HepG2 (cell line): ENCODE measurements around the gene PLD3. TPM values are rescaled to one million over a fixed set of nuclear protein-coding genes. Genes with fewer than 3 reads are reported as not detected.

ENCODE experiments used
- ATAC-seq: fragments of 200-7000 bp; cut with Tn5 transposase; 3 replicates; pipeline ENCODE4 v1.9.1; 2020; ENCODE audit warnings: mild to moderate bottlenecking, moderate library complexity
- BruUV-seq: library from RNA; stranded (reverse); fragments of 400-500 nt; replicated peaks from 2 replicates; lab custom pipeline; 2021; lab: Mats Ljungman, UMichigan
- CTCF ChIA-PET: fragments of 300-600 bp; formaldehyde crosslinking; extraction: SDS; loops from one replicate; lab custom pipeline; 2021; ENCODE audit warnings: low total read pairs, inconsistent platforms, low intra/inter-chr PET ratio; lab: Yijun Ruan, JAX
- POLR2A ChIA-PET: fragments of 350-600 bp; sonication (Branson Sonifier 250); formaldehyde crosslinking; loops from one replicate; lab custom pipeline; 2020; ENCODE audit warnings: antibody characterized with exemption, inconsistent platforms; lab: Yijun Ruan, JAX
- DNase-seq: peaks from one replicate; pipeline ENCODE4 v3.0.0-alpha.2; 2015; ENCODE audit warnings: low spot score
- FAIRE-seq: peaks from 3 replicates; lab custom pipeline; 2011; peaks lifted over from hg19 to GRCh38; lab: Jason Lieb, UNC
- H2AFZ ChIP-seq: one replicate; pipeline ENCODE4 v1.6.1; 2011; ENCODE audit warnings: low read length, inconsistent platforms
- H3K27ac ChIP-seq: fragments of 300-600 bp; 3 replicates; pipeline ENCODE4 v1.8.0; 2011; ENCODE audit warnings: mixed run types, mild to moderate bottlenecking, mixed read lengths, low read length, inconsistent platforms; ENCODE audit not compliant: insufficient read depth; ENCODE audit errors: extremely low read length
- H3K27me3 ChIP-seq, 2 experiments: fragments of 200-600 bp in 1 of 2; 2 replicates in 1 of 2; 3 replicates in 1 of 2; pipeline versions ENCODE4 v1.6.0 to v1.8.0; 2011; ENCODE audit warnings: low read length in 2 of 2, mild to moderate bottlenecking in 2 of 2, moderate library complexity in 2 of 2, inconsistent platforms in 1 of 2; ENCODE audit not compliant: insufficient read depth in 2 of 2, control insufficient read depth in 1 of 2
- H3K36me3 ChIP-seq, 2 experiments: fragments of 200-600 bp in 1 of 2; replicated peaks in 1 of 2; 2 replicates in 1 of 2; 3 replicates in 1 of 2; pipeline versions ENCODE4 v1.5.1 to v1.8.0; 2011; ENCODE audit warnings: low read length in 2 of 2, inconsistent platforms in 1 of 2; ENCODE audit not compliant: insufficient read depth in 2 of 2, control insufficient read depth in 1 of 2
- H3K4me1 ChIP-seq: 2 replicates; pipeline ENCODE4 v1.5.1; 2012; ENCODE audit warnings: low read length, inconsistent platforms; ENCODE audit not compliant: insufficient read depth
- H3K4me2 ChIP-seq: 2 replicates; pipeline ENCODE4 v1.6.0; 2011; ENCODE audit warnings: low read depth, low read length, inconsistent platforms
- H3K4me3 ChIP-seq, 3 experiments: fragments of 200-600 bp in 1 of 3; sonication (generic), shearing (Covaris generic) in 1 of 3; replicated peaks in 1 of 3; 2 replicates each; pipeline ENCODE4 v1.5.1; 2011 to 2016; ENCODE audit warnings: low read length in 3 of 3, inconsistent platforms in 2 of 3, low read depth in 2 of 3, mild to moderate bottlenecking in 2 of 3, control low read depth in 1 of 3, mixed read lengths in 1 of 3; ENCODE audit not compliant: insufficient read depth in 1 of 3
- H3K79me2 ChIP-seq: one replicate; pipeline ENCODE4 v1.6.1; 2011; ENCODE audit warnings: low read length, inconsistent platforms; ENCODE audit not compliant: insufficient read depth
- H3K9ac ChIP-seq: 2 replicates; pipeline ENCODE4 v1.6.0; 2011; ENCODE audit warnings: mild to moderate bottlenecking, low read depth, low read length, inconsistent platforms; ENCODE audit not compliant: insufficient read depth
- H3K9me3 ChIP-seq: 2 replicates; pipeline ENCODE4 v1.5.1; 2012; ENCODE audit warnings: mild to moderate bottlenecking, low read length
- H4K20me1 ChIP-seq: 2 replicates; pipeline ENCODE4 v1.6.0; 2011; ENCODE audit warnings: inconsistent platforms, mild to moderate bottlenecking, low read length, moderate library complexity; ENCODE audit not compliant: insufficient read depth
- CHCHD3 ChIP-seq: sonication (generic); formaldehyde crosslinking; IDR thresholded peaks from 2 replicates; pipeline ENCODE4 v1.8.0; 2022; ENCODE audit warnings: mild to moderate bottlenecking, missing genetic modification reagents, moderate library complexity
- FOXO1 ChIP-seq: sonication (generic); formaldehyde crosslinking; IDR thresholded peaks from 2 replicates; pipeline ENCODE4 v1.4.0; 2020; ENCODE audit warnings: missing genetic modification reagents
- HMGXB3 ChIP-seq: sonication (generic); formaldehyde crosslinking; IDR thresholded peaks from 2 replicates; pipeline ENCODE4 v1.4.0; 2020; ENCODE audit warnings: missing genetic modification reagents, borderline replicate concordance
- LRRFIP1 ChIP-seq: sonication (generic); formaldehyde crosslinking; conservative IDR thresholded peaks from 2 replicates; pipeline ENCODE4 v1.4.0; 2020; ENCODE audit warnings: missing genetic modification reagents
- PLSCR1 ChIP-seq: sonication (generic); formaldehyde crosslinking; IDR thresholded peaks from 2 replicates; pipeline ENCODE4 v1.5.0; 2020; ENCODE audit warnings: missing genetic modification reagents, mild to moderate bottlenecking, borderline replicate concordance
- YEATS4 ChIP-seq: sonication (generic); formaldehyde crosslinking; IDR thresholded peaks from 2 replicates; pipeline ENCODE4 v1.4.0; 2020; ENCODE audit warnings: missing genetic modification reagents, borderline replicate concordance
- ZBTB33 ChIP-seq: sonication (generic); formaldehyde crosslinking; IDR thresholded peaks from 2 replicates; pipeline ENCODE4 v1.4.0; 2020; ENCODE audit warnings: missing genetic modification reagents
- ZKSCAN1 ChIP-seq: fragments of 150-350 bp; IDR thresholded peaks from 2 replicates; pipeline ENCODE4 v1.6.1; 2014; ENCODE audit warnings: low read length
- ZNF234 ChIP-seq: sonication (generic); formaldehyde crosslinking; conservative IDR thresholded peaks from 2 replicates; pipeline ENCODE4 v1.5.1; 2020; ENCODE audit warnings: mild to moderate bottlenecking, missing genetic modification reagents
- ZNF329 ChIP-seq: sonication (generic); formaldehyde crosslinking; IDR thresholded peaks from 2 replicates; pipeline ENCODE4 v1.9.0; 2021; ENCODE audit warnings: low read depth, mild to moderate bottlenecking, missing genetic modification reagents
- ZNF7 ChIP-seq: IDR thresholded peaks from 2 replicates; pipeline ENCODE4 v1.6.1; 2016; ENCODE audit warnings: missing biosample characterization, missing genetic modification reagents
- WGBS: methylation state at CpG from one replicate; pipeline ENCODE4 v1.1.6; 2017; ENCODE audit warnings: low lambda C conversion rate; 5-methylcytosine and 5-hydroxymethylcytosine counted together
- in situ Hi-C: cut with HindIII; loops from 2 replicates; pipeline ENCODE4 v1.10.0; 2017; ENCODE audit warnings: low pct_unique_long_range_greater_than_20kb; ENCODE audit not compliant: extremely low pct_ligation_motif_present
- intact Hi-C: fragments of 100-400 bp; cut with micrococcal nuclease; formaldehyde crosslinking; loops from one replicate; pipeline ENCODE4 v1.10.0; 2022; ENCODE audit not compliant: unreplicated experiment
- polyA plus RNA-seq, 8 experiments: library from polyadenylated mRNA; depleted of rRNA in 3 of 8; stranded (reverse) in 7 of 8; unstranded in 1 of 8; fragments of >200 nt; fragmentation: Illumina TruSeq in 4 of 8; extraction: Trizol in 4 of 8; gene quantifications; 2 replicates each; pipeline versions ENCODE4 v1.2.1 to v1.2.3, GENCODE V29; 2011 to 2016; ENCODE audit warnings: low read depth in 4 of 8, missing spikeins in 1 of 8, mixed read lengths in 1 of 8; ENCODE audit not compliant: insufficient read depth in 1 of 8
- total RNA-seq, 5 experiments: library from RNA; depleted of rRNA; stranded (reverse); fragments of >200 nt; fragmentation: Illumina TruSeq; extraction: Trizol; gene quantifications; 2 replicates each; pipeline ENCODE4 v1.2.3, GENCODE V29; 2016; ENCODE audit warnings: low read depth in 1 of 5

Gene PLD3
- total and polyA plus RNA-seq, 2 of the 13 experiments (the other 11 are each of a cell fraction or from before 2014, with no cell fraction given): 45.7 to 164 TPM

- intact Hi-C loops: no loop called here
- POLR2A ChIA-PET: no interaction called here
Measured at GRCh38 chr19:40326201-40326600, 22.3 kb upstream of the PLD3 start.

More at GRCh38 chr19:40326201-40326600, 22.3 kb upstream of the PLD3 start:
- no peak for DNase-seq
- no peak overlapping the region for H2AFZ ChIP-seq
- in situ Hi-C loops: no loop called here
- no TSS peak for BruUV-seq
- H3K4me2 ChIP-seq: no peak overlapping the region
- CTCF ChIA-PET: no interaction called here
- 92% methylated on average over 4 of the region's 14 CpGs for WGBS
- H3K27me3 ChIP-seq: no peaks in the 10 kb centered on the region
- H3K79me2 ChIP-seq: no peaks in the 10 kb centered on the region
- H3K36me3 ChIP-seq: peaks cover 26 to 65% of the 10 kb centered on the region in 2 experiments
- H3K9ac ChIP-seq: no peak overlapping the region
- no peak for TF ChIP-seq ZNF7 (CRISPR knock-in tag)
- no peak for TF ChIP-seq ZNF329
- TF ChIP-seq FOXO1 (CRISPR knock-in tag): no peak
- no peak for TF ChIP-seq PLSCR1
- no peak for TF ChIP-seq ZBTB33 (CRISPR knock-in tag)
- TF ChIP-seq YEATS4: no peak
- no peak for TF ChIP-seq ZNF234 (CRISPR knock-in tag)
- TF ChIP-seq CHCHD3 (CRISPR knock-in tag): no peak
- no peak for TF ChIP-seq HMGXB3 (CRISPR knock-in tag)
- no peak for TF ChIP-seq ZKSCAN1
- TF ChIP-seq LRRFIP1 (CRISPR knock-in tag): no peak
- no peak overlapping the region for H3K27ac ChIP-seq
- no peaks in the 10 kb centered on the region for H3K9me3 ChIP-seq
- H4K20me1 ChIP-seq: no peaks in the 10 kb centered on the region
- ATAC-seq: no peak
- no peaks in the 10 kb centered on the region for H3K4me1 ChIP-seq
- no peak for FAIRE-seq
- H3K4me3 ChIP-seq: no peak overlapping the region
